GM12878 (cell line): ENCODE measurements around the gene DLG1. TPM values are rescaled to one million over a fixed set of nuclear protein-coding genes. Genes with fewer than 3 reads are reported as not detected.

Source experiments
- ATAC-seq: fragments of 200-7000 bp; cut with Tn5 transposase; 3 replicates; pipeline ENCODE4 v1.9.1; 2020; ENCODE audit warnings: mild to moderate bottlenecking, moderate library complexity
- BruUV-seq: library from RNA; stranded (reverse); fragments of 400-500 nt; replicated peaks from 2 replicates; lab custom pipeline; 2021; lab: Mats Ljungman, UMichigan
- CTCF ChIA-PET: fragments of 300-600 bp; sonication (Branson Sonifier 250); formaldehyde crosslinking; extraction: SDS; loops from one replicate; lab custom pipeline; 2021; ENCODE audit warnings: inconsistent platforms; lab: Yijun Ruan, JAX
- POLR2A ChIA-PET: fragments of 350-600 bp; formaldehyde crosslinking; extraction: SDS; loops from one replicate; lab custom pipeline; 2021; ENCODE audit warnings: inconsistent platforms; lab: Charles Lee
- RAD21 ChIA-PET: fragments of 300-600 bp; sonication (Branson Sonifier 250); formaldehyde crosslinking; loops from one replicate; lab custom pipeline; 2023; ENCODE audit warnings: antibody characterized with exemption; ENCODE audit not compliant: unreplicated experiment; lab: Charles Lee
- SMC1A ChIA-PET: fragments of 300-600 bp; sonication (Branson Sonifier 250); formaldehyde crosslinking; loops from one replicate; lab custom pipeline; 2023; ENCODE audit not compliant: unreplicated experiment, uncharacterized antibody; lab: Charles Lee
- DNase-seq: peaks from one replicate; pipeline ENCODE4 v3.0.0-alpha.2; 2011; ENCODE audit warnings: low read depth, low spot score
- FAIRE-seq: peaks from 3 replicates; lab custom pipeline; 2011; peaks lifted over from hg19 to GRCh38; lab: Jason Lieb, UNC
- H2AFZ ChIP-seq: 2 replicates; pipeline ENCODE4 v1.6.0; 2011; ENCODE audit warnings: low read depth, low read length, control low read depth; ENCODE audit not compliant: control insufficient read depth
- H3K27ac ChIP-seq: 2 replicates; pipeline ENCODE4 v1.5.1; 2011; ENCODE audit warnings: control low read depth; ENCODE audit not compliant: control insufficient read depth, insufficient read depth
- H3K27me3 ChIP-seq, 2 experiments: replicated peaks in 1 of 2; 2 replicates each; pipeline versions ENCODE4 v1.6.0 to v1.6.1; 2011; ENCODE audit warnings: low read length in 1 of 2; ENCODE audit not compliant: control insufficient read depth in 2 of 2, insufficient read depth in 2 of 2
- H3K36me3 ChIP-seq, 2 experiments: 2 replicates each; pipeline ENCODE4 v1.5.1; 2011; ENCODE audit warnings: low read length in 1 of 2; ENCODE audit not compliant: control insufficient read depth in 2 of 2, insufficient read depth in 2 of 2
- H3K4me1 ChIP-seq: 2 replicates; pipeline ENCODE4 v1.6.1; 2011; ENCODE audit warnings: mild to moderate bottlenecking, low read length, moderate library complexity, mixed read lengths; ENCODE audit not compliant: control insufficient read depth, insufficient read depth
- H3K4me2 ChIP-seq: 2 replicates; pipeline ENCODE4 v1.6.0; 2011; ENCODE audit warnings: control low read depth; ENCODE audit not compliant: control insufficient read depth, insufficient read depth
- H3K4me3 ChIP-seq: fragments of 200-600 bp; sonication (generic); 2 replicates; pipeline ENCODE4 v1.5.1; 2016
- H3K79me2 ChIP-seq: 2 replicates; pipeline ENCODE4 v1.6.0; 2011; ENCODE audit warnings: low read length; ENCODE audit not compliant: control insufficient read depth, insufficient read depth
- H3K9ac ChIP-seq: 2 replicates; pipeline ENCODE4 v1.8.0; 2011; ENCODE audit warnings: low read length, control low read depth, mixed read lengths; ENCODE audit not compliant: control insufficient read depth, insufficient read depth
- H3K9me3 ChIP-seq: replicated peaks from 3 replicates; pipeline ENCODE4 v1.5.1; 2011; ENCODE audit warnings: mild to moderate bottlenecking, low read length; ENCODE audit not compliant: control insufficient read depth, insufficient read depth
- H4K20me1 ChIP-seq: 2 replicates; pipeline ENCODE4 v1.6.0; 2011; ENCODE audit not compliant: control insufficient read depth, insufficient read depth
- BCL3 ChIP-seq: IDR thresholded peaks from 2 replicates; pipeline ENCODE4 v1.6.1; 2011; ENCODE audit warnings: borderline replicate concordance, low read depth, mild to moderate bottlenecking, moderate library complexity, low read length; ENCODE audit not compliant: insufficient read depth, poor library complexity, severe bottlenecking
- JUNB ChIP-seq: IDR thresholded peaks from 2 replicates; pipeline ENCODE4 v1.6.1; 2016; ENCODE audit warnings: antibody characterized with exemption, mild to moderate bottlenecking
- NFIC ChIP-seq: IDR thresholded peaks from 2 replicates; pipeline ENCODE4 v1.6.1; 2012; ENCODE audit warnings: low read depth, mild to moderate bottlenecking, inconsistent platforms, low read length, moderate library complexity
- ZNF592 ChIP-seq: fragments of 450-650 bp; IDR thresholded peaks from 2 replicates; pipeline ENCODE4 v1.6.1; 2017; ENCODE audit warnings: mild to moderate bottlenecking, moderate library complexity
- WGBS: methylation state at CpG from one replicate; pipeline ENCODE4 v1.1.6; 2016; ENCODE audit warnings: low lambda C conversion rate; ENCODE audit not compliant: insufficient replicate concordance, insufficient coverage; ENCODE audit errors: missing lambda C conversion rate; 5-methylcytosine and 5-hydroxymethylcytosine counted together
- in situ Hi-C: fragments of 300-500 bp; cut with MboI; formaldehyde crosslinking; loops from 9 replicates; pipeline ENCODE4 v1.14.3; 2018; ENCODE audit warnings: mixed read lengths
- intact Hi-C: fragments of 100-400 bp; cut with micrococcal nuclease; formaldehyde crosslinking; loops from one replicate; pipeline ENCODE4 v1.14.2; 2022; ENCODE audit not compliant: unreplicated experiment
- polyA plus RNA-seq, 11 experiments: library from polyadenylated mRNA; depleted of rRNA in 4 of 11; unstranded in 6 of 11; stranded (reverse) in 5 of 11; fragments of >200 nt; fragmentation: Nextera tagmentation in 4 of 11; fragmentation: Illumina TruSeq in 1 of 11; extraction: Ambion mirVana in 4 of 11; extraction: Trizol in 1 of 11; gene quantifications; 1 replicate in 1 of 11; 2 replicates in 10 of 11; pipeline versions ENCODE4 v1.2.1 to v1.2.3, GENCODE V29; 2011 to 2016; ENCODE audit warnings: inconsistent platforms in 2 of 11, missing spikeins in 2 of 11, low read depth in 1 of 11
- total RNA-seq, 4 experiments: library from RNA; depleted of rRNA in 3 of 4; stranded (reverse); fragments of >200 nt in 3 of 4; fragmentation: Illumina TruSeq in 1 of 4; extraction: Trizol in 1 of 4; gene quantifications; 2 replicates each; pipeline versions ENCODE4 v1.2.1 to v1.2.3, GENCODE V29; 2013 to 2021

The DLG1 gene
- total and polyA plus RNA-seq, 10 of the 15 experiments (the other 5 are each of a cell fraction or from before 2014, with no cell fraction given) = 9.2 to 63.1 (median 40.1) TPM

- SMC1A ChIA-PET = interaction anchor here (0.8 to 7.4 kb wide), 21 partner anchors 10 to 293 kb away, joined by 3 to 63 read pairs (median 5); no protein-coding TSS in a partner anchor
Measured at GRCh38 chr3:197222937-197223370, 75.5 kb downstream of the DLG1 start.

More at GRCh38 chr3:197222937-197223370, 75.5 kb downstream of the DLG1 start:
- intact Hi-C loops (loop anchor here (5.0 kb wide), 1 partner anchor 34 kb away; no protein-coding TSS in a partner anchor), in situ Hi-C loops (no loop called here)
- H3K36me3 ChIP-seq = no peaks in the 10 kb centered on the region
- ChIA-PET RAD21 (interaction anchor here (0.6 to 7.8 kb wide), 13 partner anchors 14 to 278 kb away, joined by 3 to 49 read pairs (median 4); no protein-coding TSS in a partner anchor), CTCF (interaction anchor here (0.6 to 7.9 kb wide), 17 partner anchors 10 to 1234 kb away, joined by 3 to 101 read pairs (median 4); no protein-coding TSS in a partner anchor), POLR2A (interaction anchor here (1.2 kb wide), 2 partner anchors 11 to 170 kb away, joined by 3 read pairs; no protein-coding TSS in a partner anchor)
- no peak overlapping the region for H3K9ac ChIP-seq
- peak; percentile 73 for ATAC-seq
- H3K4me2 ChIP-seq = 0 out of 2 replicates have a peak overlapping the region, but pooled peaks have one; percentile 17
- H4K20me1 ChIP-seq = no peaks in the 10 kb centered on the region
- H3K4me3 ChIP-seq = no peak overlapping the region
- TF ChIP-seq NFIC (0 out of 2 replicates have a peak, but pooled peaks have one; percentile 29), BCL3 (peak; percentile 32), ZNF592 (no peak), JUNB (peak; percentile 25; the same call in 1 of the 2 replicates)
- no peak for DNase-seq
- 65% methylated on average over 5 of the region's 5 CpGs for WGBS
- no peak for FAIRE-seq
- peaks cover 3% of the 10 kb centered on the region; the same call in 1 of the 2 replicates for H3K4me1 ChIP-seq
- peaks cover 34% of the 10 kb centered on the region for H3K79me2 ChIP-seq
- H3K27me3 ChIP-seq = no peaks in the 10 kb centered on the region
- 0 out of 2 replicates have a peak overlapping the region, but pooled peaks have one; percentile 9 for H3K27ac ChIP-seq
- H2AFZ ChIP-seq = no peak overlapping the region
- no peaks in the 10 kb centered on the region for H3K9me3 ChIP-seq
- BruUV-seq = no TSS peak
